Measurements from ENCODE around the gene ANAPC2.

DNA sequence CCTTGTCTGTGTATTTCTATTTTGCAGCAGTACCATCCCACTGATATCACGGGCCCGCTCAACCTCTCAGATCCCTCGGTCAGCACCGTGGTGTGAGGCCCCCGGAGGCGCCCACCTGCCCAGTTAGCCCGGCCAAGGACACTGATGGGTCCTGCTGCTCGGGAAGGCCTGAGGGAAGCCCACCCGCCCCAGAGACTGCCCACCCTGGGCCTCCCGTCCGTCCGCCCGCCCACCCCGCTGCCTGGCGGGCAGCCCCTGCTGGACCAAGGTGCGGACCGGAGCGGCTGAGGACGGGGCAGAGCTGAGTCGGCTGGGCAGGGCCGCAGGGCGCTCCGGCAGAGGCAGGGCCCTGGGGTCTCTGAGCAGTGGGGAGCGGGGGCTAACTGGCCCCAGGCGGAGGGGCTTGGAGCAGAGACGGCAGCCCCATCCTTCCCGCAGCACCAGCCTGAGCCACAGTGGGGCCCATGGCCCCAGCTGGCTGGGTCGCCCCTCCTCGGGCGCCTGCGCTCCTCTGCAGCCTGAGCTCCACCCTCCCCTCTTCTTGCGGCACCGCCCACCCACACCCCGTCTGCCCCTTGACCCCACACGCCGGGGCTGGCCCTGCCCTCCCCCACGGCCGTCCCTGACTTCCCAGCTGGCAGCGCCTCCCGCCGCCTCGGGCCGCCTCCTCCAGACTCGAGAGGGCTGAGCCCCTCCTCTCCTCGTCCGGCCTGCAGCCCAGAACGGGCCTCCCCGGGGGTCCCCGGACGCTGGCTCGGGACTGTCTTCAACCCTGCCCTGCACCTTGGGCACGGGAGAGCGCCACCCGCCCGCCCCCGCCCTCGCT, 20.4 kb downstream of the ANAPC2 start:
- TF ChIP-seq CTCF (IDR thresholded peaks at IDR 0.05; ENCODE audit: insufficient read depth, low read depth, low read length) (no peak), EZH2 (IDR thresholded peaks at IDR 0.05; ENCODE audit: insufficient read depth, low read length) (peak; percentile 58)

Measured in astrocyte (in vitro differentiated cells and primary cell).